A549 (cell line): ENCODE measurements around the gene RIN2. TPM values are rescaled to one million over a fixed set of nuclear protein-coding genes. Genes with fewer than 3 reads are reported as not detected.

Source experiments
- ATAC-seq, 2 experiments: fragments of 200-7000 bp in 1 of 2; fragments of >200 bp in 1 of 2; cut with Nextera tagmentation in 1 of 2; cut with Tn5 transposase in 1 of 2; 3 replicates each; pipeline versions ENCODE4 v1.8.0 to v1.9.1; 2018 to 2020; ENCODE audit warnings: mild to moderate bottlenecking in 1 of 2, moderate library complexity in 1 of 2
- CTCF ChIA-PET: fragments of 300-600 bp; sonication (Branson Sonifier 250); formaldehyde crosslinking; extraction: SDS; loops from one replicate; lab custom pipeline; 2021; ENCODE audit warnings: antibody characterized with exemption, inconsistent platforms; lab: Yijun Ruan, JAX
- POLR2A ChIA-PET: fragments of 350-600 bp; formaldehyde crosslinking; extraction: SDS; loops from one replicate; lab custom pipeline; 2021; ENCODE audit warnings: antibody characterized with exemption, inconsistent platforms; lab: Yijun Ruan, JAX
- DNase-seq, 2 experiments: peaks; one replicate each; pipeline versions ENCODE4 v3.0.0 to v3.0.0-alpha.2; 2011 to 2016; ENCODE audit warnings: low read depth in 1 of 2, low spot score in 1 of 2
- FAIRE-seq: peaks from 2 replicates; lab custom pipeline; 2011; peaks lifted over from hg19 to GRCh38; lab: Jason Lieb, UNC
- H3K27ac ChIP-seq, 2 experiments: fragments of >200 bp; sonication (Bioruptor Twin); formaldehyde crosslinking; 3 replicates each; pipeline ENCODE4 v1.5.1; 2016 to 2017
- H3K4me1 ChIP-seq: fragments of >200 bp; sonication (Bioruptor Twin); formaldehyde crosslinking; 3 replicates; pipeline ENCODE4 v1.6.1; 2016
- H3K4me2 ChIP-seq: fragments of >200 bp; sonication (Bioruptor Twin); formaldehyde crosslinking; 3 replicates; pipeline ENCODE4 v1.6.1; 2016
- H3K4me3 ChIP-seq: fragments of >200 bp; sonication (Bioruptor Twin); formaldehyde crosslinking; 3 replicates; pipeline ENCODE4 v1.5.1; 2016
- H3K9me3 ChIP-seq: fragments of >200 bp; sonication (Bioruptor Twin); formaldehyde crosslinking; 3 replicates; pipeline ENCODE4 v1.6.1; 2016
- CBX2 ChIP-seq: fragments of 200-600 bp; sonication (generic); IDR thresholded peaks from 2 replicates; pipeline ENCODE4 v1.6.1; 2016; ENCODE audit warnings: low read depth, mild to moderate bottlenecking, borderline replicate concordance
- CBX8 ChIP-seq: fragments of 200-600 bp; sonication (generic); IDR thresholded peaks from 2 replicates; pipeline ENCODE4 v1.6.1; 2016
- CHD2 ChIP-seq: fragments of 150-350 bp; IDR thresholded peaks from 2 replicates; pipeline ENCODE4 v1.6.1; 2014; ENCODE audit warnings: low read length; ENCODE audit not compliant: partially characterized antibody
- EHMT2 ChIP-seq: fragments of 200-600 bp; sonication (generic); IDR thresholded peaks from 2 replicates; pipeline ENCODE4 v1.6.1; 2016; ENCODE audit warnings: antibody characterized with exemption, low read depth, mild to moderate bottlenecking, moderate library complexity
- HDAC2 ChIP-seq: fragments of 200-600 bp; sonication (generic); IDR thresholded peaks from 2 replicates; pipeline ENCODE4 v1.6.1; 2016
- HEYL ChIP-seq: fragments of 250-450 bp; sonication (Bioruptor Pico); IDR thresholded peaks from 2 replicates; pipeline ENCODE4 v1.8.0; 2021; ENCODE audit warnings: mild to moderate bottlenecking, moderate library complexity
- HOXA7 ChIP-seq: fragments of 250-450 bp; sonication (Bioruptor Pico); IDR thresholded peaks from 2 replicates; pipeline ENCODE4 v1.5.0; 2020; ENCODE audit warnings: mild to moderate bottlenecking, moderate library complexity
- HOXB13 ChIP-seq: fragments of 250-450 bp; sonication (Bioruptor Pico); IDR thresholded peaks from 2 replicates; pipeline ENCODE4 v1.5.0; 2020; ENCODE audit warnings: low read depth, mild to moderate bottlenecking, moderate library complexity
- MAFK ChIP-seq: fragments of 450-650 bp; IDR thresholded peaks from 2 replicates; pipeline ENCODE4 v1.6.1; 2014; ENCODE audit not compliant: partially characterized antibody
- PHF8 ChIP-seq: fragments of 200-600 bp; sonication (generic); IDR thresholded peaks from 2 replicates; pipeline ENCODE4 v1.6.1; 2016; ENCODE audit warnings: low read depth, mild to moderate bottlenecking, antibody characterized with exemption, moderate library complexity, borderline replicate concordance
- POLR2A ChIP-seq: IDR thresholded peaks from 2 replicates; pipeline ENCODE4 v1.6.1; 2012; ENCODE audit warnings: mild to moderate bottlenecking, low read length
- POLR2AphosphoS2 ChIP-seq: conservative IDR thresholded peaks from 2 replicates; pipeline ENCODE4 v1.6.1; 2012; ENCODE audit warnings: low read length, improper control_type of control experiment, inconsistent platforms
- RNF2 ChIP-seq: fragments of 200-600 bp; sonication (generic); IDR thresholded peaks from 2 replicates; pipeline ENCODE4 v1.6.1; 2016; ENCODE audit warnings: low read depth, mild to moderate bottlenecking, antibody characterized with exemption, moderate library complexity, borderline replicate concordance
- USF2 ChIP-seq: fragments of 450-650 bp; IDR thresholded peaks from 2 replicates; pipeline ENCODE4 v1.6.1; 2014; ENCODE audit warnings: antibody characterized with exemption
- ZFP36 ChIP-seq: fragments of 450-650 bp; IDR thresholded peaks from 2 replicates; pipeline ENCODE4 v1.6.1; 2014; ENCODE audit warnings: borderline replicate concordance; ENCODE audit not compliant: partially characterized antibody
- ZNF302 ChIP-seq: fragments of 250-450 bp; sonication (Bioruptor Pico); IDR thresholded peaks from 2 replicates; pipeline ENCODE4 v1.9.0; 2021; ENCODE audit warnings: inconsistent platforms, mild to moderate bottlenecking, moderate library complexity
- WGBS: methylation state at CpG from one replicate; pipeline ENCODE4 v1.1.6; 2017; ENCODE audit errors: missing lambda C conversion rate; 5-methylcytosine and 5-hydroxymethylcytosine counted together
- polyA plus RNA-seq, 4 experiments: library from polyadenylated mRNA; depleted of rRNA in 3 of 4; stranded (reverse); fragments of >200 nt; fragmentation: RNase III in 1 of 4; extraction: RNeasy Plus Mini Kit Qiagen cat#74134 plus additional on column Dnase treatment in 1 of 4; gene quantifications; 2 replicates in 3 of 4; 3 replicates in 1 of 4; pipeline ENCODE4 v1.2.3, GENCODE V29; 2011 to 2017
- TF ChIP-seq, protein P1 (sequence below): fragments of 200-600 bp; sonication (generic); IDR thresholded peaks from 2 replicates; pipeline ENCODE4 v1.6.1; 2016; ENCODE audit warnings: antibody characterized with exemption, mild to moderate bottlenecking, moderate library complexity
- TF ChIP-seq, protein P2 (sequence below): fragments of >200 bp; sonication (Bioruptor Twin); formaldehyde crosslinking; IDR thresholded peaks from 2 replicates; pipeline ENCODE4 v1.6.1; 2016

The RIN2 gene
- polyA plus RNA-seq, 2 of the 4 experiments (the other 2 are of a cell fraction), result 22.4 to 34.7 TPM

DNA sequence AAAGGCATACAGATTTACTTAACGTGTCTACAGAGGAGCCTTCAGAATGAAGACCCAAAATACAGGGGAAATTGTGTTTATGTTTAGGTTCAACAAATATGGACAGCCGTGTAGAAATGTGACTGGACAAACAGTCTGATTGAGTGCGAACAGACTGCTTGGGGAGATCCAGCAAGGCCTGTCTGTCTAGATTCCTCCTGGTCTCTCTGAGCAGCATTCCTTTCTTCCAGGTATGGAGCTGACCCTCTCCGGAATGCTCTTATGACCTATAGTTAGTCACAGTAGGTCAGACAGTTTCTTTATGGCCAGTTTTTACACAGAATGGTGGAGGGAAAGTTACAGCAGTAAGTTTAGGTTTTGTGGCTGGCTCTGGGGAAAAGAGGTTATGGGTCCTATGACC is 9.0 kb downstream of the RIN2 start:
- FAIRE-seq (no peak), ATAC-seq (no peak), DNase-seq (no peak)
- TF ChIP-seq CHD2 (no peak), EHMT2 (no peak), ZNF302 (CRISPR knock-in tag) (no peak)
- Histone ChIP-seq H3K9me3 (no peaks in the 10 kb centered on the region), H3K27ac (no peak overlapping the region), H3K4me2 (no peak overlapping the region), H3K4me1 (0 out of 3 replicates have a peak, but pooled peaks cover 3% of the 10 kb centered on the region), H3K4me3 (no peak overlapping the region)
- CTCF ChIA-PET, result interaction anchor here (2.3 kb wide), 1 partner anchor 16 kb away, joined by 9 read pairs; no protein-coding TSS in a partner anchor
- WGBS, result 83% methylated on average over 4 of the region's 4 CpGs
- POLR2A ChIA-PET, result no interaction called here

- TF ChIP-seq HOXB13 (CRISPR knock-in tag), result no peak
- TF ChIP-seq CBX2, result no peak
- no peak for TF ChIP-seq ZNF302 (CRISPR knock-in tag)
- TF ChIP-seq HEYL (CRISPR knock-in tag), result no peak
- TF ChIP-seq PHF8, result no peak
- no peak for TF ChIP-seq POLR2A
- TF ChIP-seq RNF2, result no peak
- no peak for TF ChIP-seq HDAC2
- TF ChIP-seq, protein P1, sequence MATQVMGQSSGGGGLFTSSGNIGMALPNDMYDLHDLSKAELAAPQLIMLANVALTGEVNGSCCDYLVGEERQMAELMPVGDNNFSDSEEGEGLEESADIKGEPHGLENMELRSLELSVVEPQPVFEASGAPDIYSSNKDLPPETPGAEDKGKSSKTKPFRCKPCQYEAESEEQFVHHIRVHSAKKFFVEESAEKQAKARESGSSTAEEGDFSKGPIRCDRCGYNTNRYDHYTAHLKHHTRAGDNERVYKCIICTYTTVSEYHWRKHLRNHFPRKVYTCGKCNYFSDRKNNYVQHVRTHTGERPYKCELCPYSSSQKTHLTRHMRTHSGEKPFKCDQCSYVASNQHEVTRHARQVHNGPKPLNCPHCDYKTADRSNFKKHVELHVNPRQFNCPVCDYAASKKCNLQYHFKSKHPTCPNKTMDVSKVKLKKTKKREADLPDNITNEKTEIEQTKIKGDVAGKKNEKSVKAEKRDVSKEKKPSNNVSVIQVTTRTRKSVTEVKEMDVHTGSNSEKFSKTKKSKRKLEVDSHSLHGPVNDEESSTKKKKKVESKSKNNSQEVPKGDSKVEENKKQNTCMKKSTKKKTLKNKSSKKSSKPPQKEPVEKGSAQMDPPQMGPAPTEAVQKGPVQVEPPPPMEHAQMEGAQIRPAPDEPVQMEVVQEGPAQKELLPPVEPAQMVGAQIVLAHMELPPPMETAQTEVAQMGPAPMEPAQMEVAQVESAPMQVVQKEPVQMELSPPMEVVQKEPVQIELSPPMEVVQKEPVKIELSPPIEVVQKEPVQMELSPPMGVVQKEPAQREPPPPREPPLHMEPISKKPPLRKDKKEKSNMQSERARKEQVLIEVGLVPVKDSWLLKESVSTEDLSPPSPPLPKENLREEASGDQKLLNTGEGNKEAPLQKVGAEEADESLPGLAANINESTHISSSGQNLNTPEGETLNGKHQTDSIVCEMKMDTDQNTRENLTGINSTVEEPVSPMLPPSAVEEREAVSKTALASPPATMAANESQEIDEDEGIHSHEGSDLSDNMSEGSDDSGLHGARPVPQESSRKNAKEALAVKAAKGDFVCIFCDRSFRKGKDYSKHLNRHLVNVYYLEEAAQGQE, result no peak
- TF ChIP-seq POLR2AphosphoS2, result no peak
- no peak for TF ChIP-seq USF2
- DNase-seq (no peak), FAIRE-seq (no peak), ATAC-seq (no peak)
- no peaks in the 10 kb centered on the region for H3K9me3 ChIP-seq
- H3K4me1 ChIP-seq, result 0 out of 3 replicates have a peak, but pooled peaks cover 3% of the 10 kb centered on the region
- ChIA-PET CTCF (interaction anchor here (1.6 to 8.7 kb wide), 3 partner anchors 9 to 60 kb away, joined by 4 to 59 read pairs (median 11); no protein-coding TSS in a partner anchor), POLR2A (no interaction called here)
- H3K27ac ChIP-seq, result no peak overlapping the region
- no peak overlapping the region for H3K4me3 ChIP-seq
- no peak overlapping the region for H3K4me2 ChIP-seq
- 87% methylated on average over 7 of the region's 7 CpGs for WGBS
Measured at GRCh38 chr20:19768325-19768842, 10.3 kb downstream of the RIN2 start.

- H3K27ac ChIP-seq, result no peak overlapping the region
- ATAC-seq, result no peak
- TF ChIP-seq HDAC2, result no peak
- no peak for TF ChIP-seq HOXA7 (CRISPR knock-in tag)
- TF ChIP-seq EHMT2, result no peak
- CTCF ChIA-PET, result interaction anchor here (0.6 to 8.7 kb wide), 8 partner anchors 10 to 247 kb away, joined by 3 to 59 read pairs (median 9); partner anchors contain the start of gene NAA20
- H3K9me3 ChIP-seq, result no peaks in the 10 kb centered on the region
- DNase-seq, result no peak
- WGBS, result 80% methylated on average over 2 of the region's 2 CpGs
- H3K4me3 ChIP-seq, result no peak overlapping the region
- peaks cover 4% of the 10 kb centered on the region for H3K4me1 ChIP-seq
- POLR2A ChIA-PET, result no interaction called here
- H3K4me2 ChIP-seq, result no peak overlapping the region
- no peak for FAIRE-seq
Measured at GRCh38 chr20:19769507-19769906, 11.4 kb downstream of the RIN2 start.

- H3K4me2 ChIP-seq, result no peak overlapping the region
- ChIA-PET POLR2A (no interaction called here), CTCF (interaction anchor here (0.5 to 8.7 kb wide), 11 partner anchors 10 to 246 kb away, joined by 3 to 59 read pairs (median 6); partner anchors contain the start of gene NAA20)
- H3K9me3 ChIP-seq, result no peaks in the 10 kb centered on the region
- no peak for DNase-seq
- no peak overlapping the region for H3K27ac ChIP-seq
- H3K4me3 ChIP-seq, result no peak overlapping the region
- TF ChIP-seq ZFP36, result no peak
- TF ChIP-seq, protein P2, sequence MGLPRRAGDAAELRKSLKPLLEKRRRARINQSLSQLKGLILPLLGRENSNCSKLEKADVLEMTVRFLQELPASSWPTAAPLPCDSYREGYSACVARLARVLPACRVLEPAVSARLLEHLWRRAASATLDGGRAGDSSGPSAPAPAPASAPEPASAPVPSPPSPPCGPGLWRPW, result no peak
- no peak for TF ChIP-seq ZNF302 (CRISPR knock-in tag)
- TF ChIP-seq CBX8, result no peak
- TF ChIP-seq MAFK, result no peak
- no peak for TF ChIP-seq HOXA7 (CRISPR knock-in tag)
- no peak for TF ChIP-seq PHF8
- no peak for TF ChIP-seq HEYL (CRISPR knock-in tag)
- FAIRE-seq, result no peak
- ATAC-seq, result no peak
- peaks cover 12% of the 10 kb centered on the region for H3K4me1 ChIP-seq
- 87% methylated on average over 6 of the region's 6 CpGs for WGBS
Measured at GRCh38 chr20:19770375-19770774, 12.3 kb downstream of the RIN2 start.
